ENCODE data around the gene GPR146.

The GPR146 gene

GRCh38 chr7:1049006-1049741 is 4.8 kb downstream of the GPR146 start:
- no peak overlapping the region for H2AFZ ChIP-seq (ENCODE audit: low read length, unreplicated experiment)
- no peaks in the 10 kb centered on the region for H3K27me3 ChIP-seq (ENCODE audit: insufficient read depth, low read length)
- H3K27ac ChIP-seq (ENCODE audit: low read depth, low read length): no peak overlapping the region
- H3K4me1 ChIP-seq (ENCODE audit: control insufficient read depth, insufficient read depth, low read length, unreplicated experiment): peaks cover 9% of the 10 kb centered on the region
- H3K36me3 ChIP-seq (ENCODE audit: insufficient read depth, low read length): no peaks in the 10 kb centered on the region
- H3K4me3 ChIP-seq (ENCODE audit: low read depth, low read length): no peak overlapping the region
- no peaks in the 10 kb centered on the region for H3K79me2 ChIP-seq (ENCODE audit: control insufficient read depth, insufficient read depth, low read length, unreplicated experiment)

DNA sequence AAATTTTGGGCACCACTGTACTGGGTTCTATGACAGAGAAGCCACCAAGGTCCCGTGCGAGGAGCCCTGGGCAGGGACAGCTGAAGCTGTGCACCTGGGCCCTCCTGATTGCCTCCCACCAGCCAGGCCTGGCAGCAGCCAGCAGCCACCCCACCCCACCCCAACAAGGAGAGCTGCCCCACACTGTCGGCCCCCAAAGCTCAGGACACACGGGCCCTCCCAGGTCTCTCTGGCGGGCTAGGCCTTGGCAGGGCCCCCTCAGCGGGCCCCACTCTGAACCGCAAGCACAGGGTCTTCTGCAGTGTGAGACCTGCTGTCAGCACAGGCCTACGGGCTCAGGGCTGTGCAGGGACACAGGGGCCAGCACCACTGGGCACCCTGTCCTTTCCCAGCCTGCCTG is 5.5 kb downstream of the GPR146 start:
- Histone ChIP-seq H3K27me3 (ENCODE audit: insufficient read depth, low read length) (no peaks in the 10 kb centered on the region), H3K4me1 (ENCODE audit: control insufficient read depth, insufficient read depth, low read length, unreplicated experiment) (peaks cover 9% of the 10 kb centered on the region), H3K27ac (ENCODE audit: low read depth, low read length) (no peak overlapping the region), H2AFZ (ENCODE audit: low read length, unreplicated experiment) (no peak overlapping the region), H3K36me3 (ENCODE audit: insufficient read depth, low read length) (no peaks in the 10 kb centered on the region), H3K79me2 (ENCODE audit: control insufficient read depth, insufficient read depth, low read length, unreplicated experiment) (no peaks in the 10 kb centered on the region), H3K4me3 (ENCODE audit: low read depth, low read length) (no peak overlapping the region)

- no peak overlapping the region for H3K4me3 ChIP-seq (ENCODE audit: low read depth, low read length)
- H3K27ac ChIP-seq (ENCODE audit: low read depth, low read length): no peak overlapping the region
- H2AFZ ChIP-seq (ENCODE audit: low read length, unreplicated experiment): no peak overlapping the region
- no peaks in the 10 kb centered on the region for H3K79me2 ChIP-seq (ENCODE audit: control insufficient read depth, insufficient read depth, low read length, unreplicated experiment)
- no peaks in the 10 kb centered on the region for H3K27me3 ChIP-seq (ENCODE audit: insufficient read depth, low read length)
- no peaks in the 10 kb centered on the region for H3K36me3 ChIP-seq (ENCODE audit: insufficient read depth, low read length)
- peaks cover 5% of the 10 kb centered on the region for H3K4me1 ChIP-seq (ENCODE audit: control insufficient read depth, insufficient read depth, low read length, unreplicated experiment)
Observed at GRCh38 chr7:1050254-1050906, 6.0 kb downstream of the GPR146 start.

DNA sequence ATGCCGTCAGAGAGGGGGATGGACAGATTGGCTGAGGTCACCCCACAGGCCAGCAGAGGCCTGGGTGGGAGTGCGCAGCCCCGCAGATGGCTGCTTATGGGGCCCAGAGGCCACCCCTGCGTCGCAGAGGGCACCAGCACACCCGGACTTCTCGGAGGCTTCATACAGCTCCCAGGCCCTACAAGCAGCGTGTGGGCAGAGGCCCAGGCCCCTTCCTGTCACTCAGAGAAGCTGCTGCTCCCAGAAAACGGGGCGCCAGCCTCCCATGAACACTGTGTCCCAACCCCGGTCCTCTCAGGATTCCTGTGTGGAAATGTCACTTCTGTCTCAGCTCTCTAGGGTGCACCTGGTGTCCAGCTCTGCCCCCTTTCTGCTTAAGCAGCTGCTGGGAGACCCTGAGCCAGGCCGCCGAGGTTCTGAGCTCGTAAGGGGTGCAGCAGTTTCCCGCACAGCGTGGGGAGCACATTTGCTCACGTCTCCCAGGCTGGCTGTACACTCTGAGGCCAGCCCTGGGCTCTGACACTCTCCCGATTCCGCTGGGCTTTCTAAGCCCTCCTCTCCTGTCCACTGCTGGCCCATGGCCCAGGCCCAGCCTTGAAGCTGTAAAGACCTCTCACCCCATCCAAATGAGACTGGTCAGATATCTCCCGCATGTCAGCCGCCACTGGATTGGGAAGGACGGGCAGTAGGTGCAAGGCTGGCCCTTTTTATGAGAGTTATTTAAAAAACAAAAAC is 6.8 kb downstream of the GPR146 start:
- H3K4me3 ChIP-seq (ENCODE audit: low read depth, low read length): no peak overlapping the region
- H3K27me3 ChIP-seq (ENCODE audit: insufficient read depth, low read length): no peaks in the 10 kb centered on the region
- H3K4me1 ChIP-seq (ENCODE audit: control insufficient read depth, insufficient read depth, low read length, unreplicated experiment): no peaks in the 10 kb centered on the region

GRCh38 chr7:1052031-1052818 is 7.9 kb downstream of the GPR146 start:
- Histone ChIP-seq H2AFZ (ENCODE audit: low read length, unreplicated experiment) (no peak overlapping the region), H3K36me3 (ENCODE audit: insufficient read depth, low read length) (no peaks in the 10 kb centered on the region), H3K79me2 (ENCODE audit: control insufficient read depth, insufficient read depth, low read length, unreplicated experiment) (no peaks in the 10 kb centered on the region), H3K27ac (ENCODE audit: low read depth, low read length) (no peak overlapping the region), H3K4me3 (ENCODE audit: low read depth, low read length) (no peak overlapping the region), H3K4me1 (ENCODE audit: control insufficient read depth, insufficient read depth, low read length, unreplicated experiment) (no peaks in the 10 kb centered on the region), H3K27me3 (ENCODE audit: insufficient read depth, low read length) (no peaks in the 10 kb centered on the region)

More for the DNA sequence above, 6.8 kb downstream of the GPR146 start:
- Histone ChIP-seq H3K36me3 (ENCODE audit: insufficient read depth, low read length) (no peaks in the 10 kb centered on the region), H3K79me2 (ENCODE audit: control insufficient read depth, insufficient read depth, low read length, unreplicated experiment) (no peaks in the 10 kb centered on the region), H2AFZ (ENCODE audit: low read length, unreplicated experiment) (no peak overlapping the region), H3K27ac (ENCODE audit: low read depth, low read length) (no peak overlapping the region)

GRCh38 chr7:1053002-1053411 is 8.7 kb downstream of the GPR146 start:
- Histone ChIP-seq H2AFZ (ENCODE audit: low read length, unreplicated experiment) (no peak overlapping the region), H3K27me3 (ENCODE audit: insufficient read depth, low read length) (no peaks in the 10 kb centered on the region), H3K27ac (ENCODE audit: low read depth, low read length) (no peak overlapping the region), H3K36me3 (ENCODE audit: insufficient read depth, low read length) (no peaks in the 10 kb centered on the region), H3K4me3 (ENCODE audit: low read depth, low read length) (no peak overlapping the region), H3K79me2 (ENCODE audit: control insufficient read depth, insufficient read depth, low read length, unreplicated experiment) (no peaks in the 10 kb centered on the region), H3K4me1 (ENCODE audit: control insufficient read depth, insufficient read depth, low read length, unreplicated experiment) (no peaks in the 10 kb centered on the region)

DNA sequence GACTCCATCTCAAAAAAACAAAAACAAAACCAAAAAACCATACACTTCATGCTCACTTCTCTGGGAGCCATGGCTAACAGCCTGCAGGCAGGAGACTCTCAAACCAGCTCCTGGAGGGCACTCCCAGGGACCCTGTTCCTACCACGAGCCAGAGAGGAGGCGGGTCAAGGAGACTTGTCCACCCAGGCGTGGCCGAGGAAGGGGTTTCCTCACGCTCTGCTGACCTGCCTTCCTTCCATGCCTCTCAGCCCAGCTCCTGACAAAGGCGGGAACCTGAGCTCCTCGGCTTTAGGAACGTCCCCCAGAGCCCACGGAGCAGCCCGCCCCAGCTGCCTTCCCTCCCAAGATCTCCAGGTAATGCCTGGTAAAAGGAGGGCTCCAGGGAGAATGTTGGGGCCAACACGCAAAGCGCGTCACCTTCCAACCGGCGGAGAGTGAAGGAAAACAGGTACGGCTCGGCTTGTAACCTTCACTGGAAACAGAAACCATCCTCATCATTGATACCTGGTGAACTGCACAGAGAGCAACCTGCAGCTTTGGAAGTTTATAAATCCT is 9.5 kb downstream of the GPR146 start:
- H3K4me3 ChIP-seq (ENCODE audit: low read depth, low read length): no peak overlapping the region
- H3K79me2 ChIP-seq (ENCODE audit: control insufficient read depth, insufficient read depth, low read length, unreplicated experiment): no peaks in the 10 kb centered on the region
- no peaks in the 10 kb centered on the region for H3K27me3 ChIP-seq (ENCODE audit: insufficient read depth, low read length)
- no peaks in the 10 kb centered on the region for H3K36me3 ChIP-seq (ENCODE audit: insufficient read depth, low read length)
- no peak overlapping the region for H3K27ac ChIP-seq (ENCODE audit: low read depth, low read length)
- H3K4me1 ChIP-seq (ENCODE audit: control insufficient read depth, insufficient read depth, low read length, unreplicated experiment): no peaks in the 10 kb centered on the region
- H2AFZ ChIP-seq (ENCODE audit: low read length, unreplicated experiment): no peak overlapping the region

DNA sequence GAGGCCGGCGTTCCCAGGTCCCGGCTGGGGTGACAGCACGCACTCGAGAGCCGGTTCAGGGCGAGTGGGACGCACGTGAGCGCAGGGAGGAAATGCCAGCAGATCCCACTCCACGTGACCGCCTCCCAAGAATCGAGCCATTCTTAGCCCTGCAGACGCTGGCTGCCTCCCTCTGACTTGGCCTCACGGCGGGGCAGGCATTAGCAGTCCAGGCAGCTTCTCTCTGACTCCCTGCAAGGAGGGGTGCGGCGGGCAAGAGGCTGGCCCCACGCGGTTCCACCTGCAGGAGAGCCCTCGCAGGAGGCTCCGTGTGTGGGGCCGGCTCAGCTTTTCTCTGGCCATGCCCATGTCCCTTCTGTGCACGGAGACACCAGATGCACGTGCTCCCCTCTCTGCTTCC is 10.1 kb downstream of the GPR146 start:
- Histone ChIP-seq H2AFZ (ENCODE audit: low read length, unreplicated experiment) (no peak overlapping the region), H3K79me2 (ENCODE audit: control insufficient read depth, insufficient read depth, low read length, unreplicated experiment) (no peaks in the 10 kb centered on the region), H3K27ac (ENCODE audit: low read depth, low read length) (no peak overlapping the region), H3K36me3 (ENCODE audit: insufficient read depth, low read length) (no peaks in the 10 kb centered on the region), H3K4me1 (ENCODE audit: control insufficient read depth, insufficient read depth, low read length, unreplicated experiment) (no peaks in the 10 kb centered on the region), H3K4me3 (ENCODE audit: low read depth, low read length) (no peak overlapping the region), H3K27me3 (ENCODE audit: insufficient read depth, low read length) (no peaks in the 10 kb centered on the region)

DNA sequence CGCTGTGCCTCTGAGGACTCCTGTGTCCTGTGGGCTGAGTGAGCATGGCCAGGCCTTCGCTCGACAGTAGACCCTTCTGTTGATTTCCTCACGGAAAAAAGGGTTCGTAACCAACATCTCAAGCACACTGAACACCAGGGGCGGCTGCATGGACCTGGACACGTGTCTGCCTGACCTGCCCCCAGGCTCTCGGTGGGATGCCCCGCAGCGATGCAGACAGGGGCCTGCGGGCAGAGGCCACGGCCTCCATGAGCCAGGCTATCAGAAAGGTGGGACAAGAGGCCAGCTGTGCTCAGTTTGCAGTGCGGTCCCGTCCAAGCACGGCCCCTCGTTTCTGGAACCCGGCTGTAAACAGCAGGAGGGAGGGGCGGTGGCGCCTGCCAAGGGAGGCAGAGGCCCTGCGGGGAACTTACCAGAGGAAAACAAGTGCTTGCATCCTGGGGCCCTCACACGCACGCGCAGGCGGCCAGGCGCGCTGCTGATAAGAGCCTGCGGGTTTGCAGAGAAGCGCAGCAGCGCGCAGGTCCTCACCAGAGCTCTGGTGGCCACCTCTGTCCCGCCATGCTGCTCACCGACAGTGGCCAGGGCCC is 10.6 kb downstream of the GPR146 start:
- H3K27me3 ChIP-seq (ENCODE audit: insufficient read depth, low read length): no peaks in the 10 kb centered on the region
- H3K4me3 ChIP-seq (ENCODE audit: low read depth, low read length): no peak overlapping the region
- H3K4me1 ChIP-seq (ENCODE audit: control insufficient read depth, insufficient read depth, low read length, unreplicated experiment): no peaks in the 10 kb centered on the region
- no peaks in the 10 kb centered on the region for H3K36me3 ChIP-seq (ENCODE audit: insufficient read depth, low read length)
- no peak overlapping the region for H3K27ac ChIP-seq (ENCODE audit: low read depth, low read length)
- no peak overlapping the region for H2AFZ ChIP-seq (ENCODE audit: low read length, unreplicated experiment)
- no peaks in the 10 kb centered on the region for H3K79me2 ChIP-seq (ENCODE audit: control insufficient read depth, insufficient read depth, low read length, unreplicated experiment)

DNA sequence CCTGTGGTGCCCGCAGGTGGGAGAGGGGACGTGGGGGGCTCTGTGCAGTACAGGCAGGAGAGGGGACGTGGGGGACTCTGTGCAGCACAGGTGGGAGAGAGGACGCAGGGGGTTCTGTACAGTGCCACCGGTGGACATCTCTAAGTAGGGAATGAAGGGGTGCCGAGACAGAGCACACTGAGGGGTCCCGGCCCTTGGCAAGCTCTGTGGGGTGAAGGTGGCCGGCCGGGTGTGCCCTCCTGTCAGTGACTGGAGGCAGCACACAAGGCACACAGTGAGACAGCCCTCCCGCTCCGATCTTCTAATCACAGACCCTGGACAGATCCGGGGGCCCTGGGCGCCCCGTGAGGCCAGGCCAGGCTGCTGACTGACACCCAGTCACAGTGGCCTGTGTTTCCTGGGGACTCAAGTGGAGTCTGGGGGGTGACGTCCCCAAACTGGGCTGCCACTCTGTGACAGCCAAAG is 11.2 kb downstream of the GPR146 start:
- Histone ChIP-seq H3K27ac (ENCODE audit: low read depth, low read length) (no peak overlapping the region), H3K4me3 (ENCODE audit: low read depth, low read length) (no peak overlapping the region), H3K79me2 (ENCODE audit: control insufficient read depth, insufficient read depth, low read length, unreplicated experiment) (no peaks in the 10 kb centered on the region), H2AFZ (ENCODE audit: low read length, unreplicated experiment) (no peak overlapping the region), H3K36me3 (ENCODE audit: insufficient read depth, low read length) (no peaks in the 10 kb centered on the region), H3K27me3 (ENCODE audit: insufficient read depth, low read length) (no peaks in the 10 kb centered on the region), H3K4me1 (ENCODE audit: control insufficient read depth, insufficient read depth, low read length, unreplicated experiment) (no peaks in the 10 kb centered on the region)

Data from ACC112 (cell line).